Stomach smooth muscle (tissue), 2 donors: Measurements from ENCODE around the gene CRYBB2.
"Not testable (repeated sequence)": the region's sequence is repeated elsewhere in the genome, so short reads cannot be mapped to it uniquely, and the experiment has no call there.

Experiments
- H3K27ac ChIP-seq: one replicate; pipeline ENCODE4 v1.7.0; 2013; ENCODE audit warnings: mild to moderate bottlenecking, low read length, inconsistent platforms
- H3K27me3 ChIP-seq, 2 donors: one replicate each; pipeline ENCODE4 v1.7.0; 2013; ENCODE audit warnings: low read length in 2 of 2; ENCODE audit not compliant: insufficient read depth in 2 of 2, control insufficient read depth in 1 of 2
- H3K36me3 ChIP-seq, 2 donors: one replicate each; pipeline ENCODE4 v1.7.0; 2013; ENCODE audit warnings: low read length in 2 of 2; ENCODE audit not compliant: control insufficient read depth in 2 of 2, insufficient read depth in 2 of 2
- H3K4me1 ChIP-seq: one replicate; pipeline ENCODE4 v1.7.0; 2013; ENCODE audit warnings: low read length; ENCODE audit not compliant: control insufficient read depth, insufficient read depth
- H3K4me3 ChIP-seq, 2 donors: one replicate each; pipeline ENCODE4 v1.7.0; 2013; ENCODE audit warnings: low read length in 2 of 2
- H3K9ac ChIP-seq, 2 donors: one replicate each; pipeline ENCODE4 v1.7.0; 2013; ENCODE audit warnings: low read length in 2 of 2, mild to moderate bottlenecking in 1 of 2
- H3K9me3 ChIP-seq, 2 donors: one replicate each; pipeline ENCODE4 v1.7.0; 2013; ENCODE audit warnings: low read length in 2 of 2; ENCODE audit not compliant: control insufficient read depth in 2 of 2
- donor health status: healthy.
- donor health status: Pancreatic carcinoma.

Gene CRYBB2

GRCh38 chr22:25199731-25200520 lies 19.5 kb upstream of the CRYBB2 start, which contains the start of gene CRYBB3:
CRYBB3 (plus strand) TSS chr22:25199858; CDS start chr22:25201397, 1,539 bp downstream.
- no peaks in the 10 kb centered on the region for H3K27me3 ChIP-seq
- no peak within 1 kb of the TSS for H3K9ac ChIP-seq
- no peak within 1 kb of the TSS for H3K27ac ChIP-seq
- H3K36me3 ChIP-seq = peaks cover 0 to 7% of the 10 kb centered on the region in 2 donors
- H3K9me3 ChIP-seq = no peaks in the 10 kb centered on the region
- H3K4me3 ChIP-seq = no peak within 1 kb of the TSS
- H3K4me1 ChIP-seq = no peaks in the 10 kb centered on the region

GRCh38 chr22:25200967-25201366 lies 18.5 kb upstream of the CRYBB2 start:
- H3K36me3 ChIP-seq = peaks cover 0 to 5% of the 10 kb centered on the region in 2 donors
- no peak overlapping the region for H3K4me3 ChIP-seq
- H3K27me3 ChIP-seq = no peaks in the 10 kb centered on the region
- H3K9ac ChIP-seq = no peak overlapping the region
- H3K9me3 ChIP-seq = no peaks in the 10 kb centered on the region
- no peak overlapping the region for H3K27ac ChIP-seq
- no peaks in the 10 kb centered on the region for H3K4me1 ChIP-seq

GRCh38 chr22:25201557-25202273 lies 17.7 kb upstream of the CRYBB2 start:
- H3K9me3 ChIP-seq = no peaks in the 10 kb centered on the region
- H3K9ac ChIP-seq = no peak overlapping the region
- H3K27me3 ChIP-seq = no peaks in the 10 kb centered on the region
- H3K4me1 ChIP-seq = no peaks in the 10 kb centered on the region
- H3K36me3 ChIP-seq = peaks cover 0 to 5% of the 10 kb centered on the region in 2 donors
- no peak overlapping the region for H3K27ac ChIP-seq
- H3K4me3 ChIP-seq = no peak overlapping the region

GRCh38 chr22:25202290-25202921 lies 17.0 kb upstream of the CRYBB2 start:
- Histone ChIP-seq H3K27ac (no peak overlapping the region), H3K9ac (no peak overlapping the region), H3K27me3 (no peaks in the 10 kb centered on the region), H3K4me1 (no peaks in the 10 kb centered on the region), H3K36me3 (peaks cover 0 to 2% of the 10 kb centered on the region in 2 donors), H3K9me3 (no peaks in the 10 kb centered on the region), H3K4me3 (no peak overlapping the region)

- Histone ChIP-seq H3K27me3 (no peaks in the 10 kb centered on the region), H3K9ac (no peak overlapping the region), H3K4me3 (no peak overlapping the region), H3K9me3 (no peaks in the 10 kb centered on the region), H3K36me3 (peaks cover 0 to under 1% of the 10 kb centered on the region in 2 donors), H3K4me1 (no peaks in the 10 kb centered on the region), H3K27ac (no peak overlapping the region)
These were observed 16.4 kb upstream of the CRYBB2 start for GRCh38 chr22:25203082-25203481.

GRCh38 chr22:25204547-25204946 lies 14.9 kb upstream of the CRYBB2 start:
- not testable (repeated sequence) for H3K4me3 ChIP-seq, H3K36me3 ChIP-seq, H3K27me3 ChIP-seq, H3K9ac ChIP-seq, H3K27ac ChIP-seq, H3K4me1 ChIP-seq, H3K9me3 ChIP-seq

GRCh38 chr22:25205847-25206246 lies 13.6 kb upstream of the CRYBB2 start:
- Histone ChIP-seq H3K4me3 (no peak overlapping the region), H3K9me3 (no peaks in the 10 kb centered on the region), H3K36me3 (no peaks in the 10 kb centered on the region), H3K27me3 (peaks cover 0 to under 1% of the 10 kb centered on the region in 2 donors), H3K4me1 (no peaks in the 10 kb centered on the region), H3K27ac (no peak overlapping the region), H3K9ac (no peak overlapping the region)

GRCh38 chr22:25206998-25207397 lies 12.4 kb upstream of the CRYBB2 start:
- H3K27me3 ChIP-seq = peaks cover 0 to 2% of the 10 kb centered on the region in 2 donors
- no peaks in the 10 kb centered on the region for H3K36me3 ChIP-seq
- H3K4me1 ChIP-seq = no peaks in the 10 kb centered on the region
- no peaks in the 10 kb centered on the region for H3K9me3 ChIP-seq
- no peak overlapping the region for H3K27ac ChIP-seq
- H3K9ac ChIP-seq = no peak overlapping the region
- H3K4me3 ChIP-seq = no peak overlapping the region

GRCh38 chr22:25207553-25208157 lies 11.8 kb upstream of the CRYBB2 start:
- Histone ChIP-seq H3K27me3 (peaks cover 0 to 2% of the 10 kb centered on the region in 2 donors), H3K9ac (no peak overlapping the region), H3K36me3 (no peaks in the 10 kb centered on the region), H3K9me3 (no peaks in the 10 kb centered on the region), H3K4me1 (no peaks in the 10 kb centered on the region), H3K4me3 (no peak overlapping the region), H3K27ac (no peak overlapping the region)

GRCh38 chr22:25208328-25208727 lies 11.1 kb upstream of the CRYBB2 start:
- Histone ChIP-seq H3K4me3 (no peak overlapping the region), H3K9ac (no peak overlapping the region), H3K9me3 (peaks cover 0 to 3% of the 10 kb centered on the region in 2 donors), H3K27me3 (peaks cover 0 to 2% of the 10 kb centered on the region in 2 donors), H3K4me1 (no peaks in the 10 kb centered on the region), H3K27ac (no peak overlapping the region), H3K36me3 (no peaks in the 10 kb centered on the region)
